GM21526 (cell line): ENCODE results near the gene NOL4L.

Experiments used
- ATAC-seq: cut with Tn5 transposase; IDR thresholded peaks from one replicate; pipeline ENCODE4 v1.9.1; 2021; ENCODE audit warnings: moderate library complexity; ENCODE audit not compliant: unreplicated experiment, low FRiP score

The NOL4L gene

GRCh38 chr20:32449890-32450401, 135.2 kb downstream of the NOL4L start:
- no peak for ATAC-seq

- no peak for ATAC-seq
Measured at GRCh38 chr20:32449057-32449889, 135.9 kb downstream of the NOL4L start.

DNA sequence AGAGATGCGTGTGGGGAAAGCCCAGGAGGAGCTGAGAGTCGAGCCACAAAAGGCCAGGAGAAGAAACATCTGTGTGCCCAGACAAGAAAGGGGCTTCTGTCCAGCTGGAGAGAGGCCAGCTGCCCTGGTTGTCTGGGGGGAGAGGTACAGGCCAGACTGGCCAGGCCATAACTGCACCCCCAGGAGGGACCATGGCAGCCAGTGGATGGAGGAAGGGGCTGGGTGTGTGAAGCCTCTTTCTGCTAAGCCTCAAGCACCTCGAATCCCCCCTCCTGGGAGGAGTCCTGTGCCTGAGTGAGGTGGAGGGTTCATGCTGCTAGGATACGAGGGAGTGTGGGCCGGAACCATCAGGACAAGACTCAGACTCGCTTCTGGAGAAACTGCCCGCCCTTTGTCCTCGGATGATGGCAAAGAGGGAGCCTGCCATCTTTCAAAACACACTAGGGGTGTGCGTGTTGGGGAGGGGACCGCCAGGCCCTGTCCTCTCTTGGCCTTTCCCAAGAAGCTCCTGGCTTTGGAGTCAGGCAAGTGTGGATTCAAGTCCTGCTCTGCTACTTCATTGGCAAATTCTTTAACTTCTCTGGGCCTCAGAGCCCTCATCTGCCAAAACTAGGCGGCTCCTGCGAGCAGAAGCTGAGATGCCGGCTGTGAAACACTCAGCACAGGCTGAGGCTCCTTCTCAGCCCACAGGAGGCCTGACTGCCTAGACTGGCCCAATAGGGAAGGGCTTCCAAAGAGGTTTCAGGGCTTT, 136.7 kb downstream of the NOL4L start:
- ATAC-seq: no peak

DNA sequence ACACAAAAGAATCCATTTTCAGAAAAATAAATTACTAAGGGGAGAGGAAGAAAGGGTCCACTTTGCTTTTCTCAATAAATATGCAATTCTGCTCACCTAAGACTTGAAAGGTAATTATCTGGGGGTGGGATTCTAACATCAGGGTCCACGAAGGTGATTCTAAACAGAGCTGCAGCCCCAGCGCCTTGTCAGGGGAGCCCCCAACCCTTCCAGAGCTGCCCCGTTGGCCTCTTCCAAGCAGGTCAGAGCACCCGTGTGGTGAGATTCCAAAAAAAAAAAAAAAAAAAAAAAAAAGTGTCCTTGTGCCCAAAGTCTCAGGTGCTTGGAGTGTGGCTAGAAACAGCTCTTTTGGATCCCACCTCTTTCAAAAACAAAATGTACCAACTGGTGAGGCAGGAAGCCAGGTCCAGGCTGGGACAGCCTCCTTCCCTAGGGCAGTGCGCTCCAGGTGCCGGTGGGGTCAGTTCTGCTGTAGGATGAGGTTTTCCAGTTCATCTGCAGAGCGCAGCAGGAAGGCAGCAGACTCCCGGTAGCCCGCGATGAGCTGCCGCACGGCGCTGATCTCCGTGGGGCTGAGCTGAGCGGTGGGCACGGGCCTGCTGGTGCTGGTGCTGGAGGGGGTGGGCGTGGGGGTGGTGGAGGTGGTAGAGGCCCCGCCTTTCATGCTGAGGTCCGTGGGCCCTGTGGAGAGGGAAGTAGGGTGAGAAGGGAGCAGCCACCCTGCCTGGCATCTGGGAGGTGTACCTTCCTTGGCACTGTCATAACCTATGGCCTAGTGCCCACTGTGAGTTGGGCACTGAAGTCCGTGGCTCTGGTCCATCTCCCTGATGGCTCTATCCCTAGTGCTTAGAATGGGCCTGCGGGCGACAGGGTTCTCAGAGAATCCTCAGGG, 137.8 kb downstream of the NOL4L start:
- no peak for ATAC-seq

DNA sequence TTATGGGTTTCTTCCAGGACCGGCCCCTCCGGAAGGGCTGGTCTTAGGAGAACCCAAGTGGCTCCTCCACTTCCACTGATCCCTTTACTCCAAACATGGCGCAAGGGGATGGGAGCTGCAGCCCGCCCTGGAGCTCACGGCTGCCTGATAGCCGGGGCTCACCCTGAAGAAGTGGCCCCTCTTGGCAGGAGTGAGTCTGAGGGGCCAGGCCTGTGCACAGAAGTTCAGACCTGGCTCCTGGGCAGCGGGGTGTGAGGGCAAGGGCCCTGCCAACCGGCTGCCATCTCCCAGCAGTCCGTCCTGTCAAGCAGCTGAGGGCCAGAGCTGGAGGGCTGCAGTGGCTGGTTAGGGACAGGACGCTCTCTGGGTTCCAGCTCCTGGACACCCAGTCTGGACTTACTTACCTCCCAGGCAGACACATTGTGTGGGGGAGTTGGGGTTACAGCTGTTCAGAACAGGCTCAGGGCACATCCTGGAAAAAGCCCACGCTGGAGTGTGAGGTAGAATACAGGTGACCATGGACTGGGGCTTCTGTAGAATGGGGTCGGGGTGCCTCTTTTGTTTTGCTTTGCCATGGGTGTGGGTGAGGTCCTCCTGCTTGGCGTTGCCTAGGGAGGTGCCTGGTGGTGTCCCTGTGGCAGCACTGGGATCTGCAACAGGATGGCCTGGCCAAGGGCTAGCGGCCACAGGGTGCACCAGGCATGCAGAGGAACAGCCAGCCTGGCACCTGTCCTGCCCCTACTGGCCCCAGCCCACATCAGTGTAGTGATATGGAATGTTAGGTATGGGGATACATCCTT, 138.6 kb downstream of the NOL4L start:
- ATAC-seq: no peak

DNA sequence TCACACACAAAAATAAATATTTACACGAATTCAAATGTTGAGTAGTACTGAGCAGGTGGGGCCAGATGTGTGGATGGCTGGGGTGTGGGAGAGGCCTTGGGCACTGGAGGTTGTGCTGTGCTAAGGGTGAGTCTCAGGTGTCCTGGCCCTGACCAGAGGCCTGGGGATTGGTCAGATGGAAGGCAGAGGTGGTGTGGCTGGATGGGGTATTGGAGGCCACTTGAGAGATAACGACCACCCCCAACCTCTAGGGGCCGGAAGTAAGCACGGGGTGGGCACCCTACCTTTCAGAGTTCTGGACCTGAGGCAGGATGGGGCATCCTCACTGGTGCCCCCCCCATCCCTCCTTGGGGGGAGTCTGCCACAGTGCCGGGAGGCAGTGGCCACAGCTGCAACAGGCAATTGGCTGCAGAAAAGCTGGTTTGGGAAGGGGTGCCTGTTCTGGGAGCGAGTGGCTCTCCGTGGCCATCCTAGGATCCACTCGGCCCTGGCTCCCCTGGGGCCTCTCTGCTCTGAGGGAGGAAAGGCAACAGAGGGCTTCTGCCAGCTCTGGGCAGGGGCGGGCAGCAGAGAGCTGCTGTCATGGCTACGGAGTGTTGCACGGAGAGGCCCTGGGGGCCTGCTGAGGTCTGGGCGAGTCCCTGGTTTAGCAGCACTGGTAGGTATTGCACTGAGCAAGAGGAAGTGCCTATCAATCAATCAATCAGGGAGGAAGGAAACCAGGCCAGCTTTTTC, 139.4 kb downstream of the NOL4L start:
- ATAC-seq: no peak

GRCh38 chr20:32444474-32445220, 140.5 kb downstream of the NOL4L start:
- no peak for ATAC-seq

GRCh38 chr20:32443386-32443974, 141.7 kb downstream of the NOL4L start:
- ATAC-seq: no peak

DNA sequence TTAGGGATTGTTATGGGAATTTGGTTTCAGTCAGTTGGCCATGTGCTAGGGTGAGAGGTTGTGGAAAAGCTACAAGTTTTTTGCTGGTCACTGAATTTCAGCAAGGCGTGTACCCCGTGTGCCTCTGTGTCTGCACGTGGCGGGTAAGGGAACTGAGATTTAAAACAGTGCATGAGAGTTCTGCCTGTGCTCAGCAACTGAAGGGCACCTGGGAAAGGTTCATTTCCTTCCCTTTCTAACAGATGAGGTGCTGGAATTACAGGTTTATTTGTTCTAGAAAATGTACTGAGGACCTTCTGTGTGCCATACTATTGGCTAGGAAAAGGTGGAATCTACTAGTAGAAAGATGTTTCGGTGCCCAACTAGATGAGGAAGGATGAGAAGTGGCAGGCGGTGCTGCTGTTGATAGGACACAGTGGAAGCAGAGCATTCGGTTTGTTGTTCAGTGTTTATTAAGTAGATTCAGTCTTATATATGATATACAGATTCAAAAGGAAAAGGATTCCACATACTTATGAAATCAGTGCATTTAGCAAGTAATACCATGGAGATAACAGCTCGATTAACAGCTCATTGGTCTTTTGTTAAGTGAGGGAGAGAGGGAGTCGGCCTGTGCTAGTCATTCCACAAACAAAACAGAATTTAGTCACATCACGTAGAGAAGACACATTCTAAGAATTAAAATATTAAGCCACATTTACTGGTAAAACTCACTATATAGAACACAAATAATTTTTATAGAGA, 142.3 kb downstream of the NOL4L start:
- ATAC-seq: no peak

DNA sequence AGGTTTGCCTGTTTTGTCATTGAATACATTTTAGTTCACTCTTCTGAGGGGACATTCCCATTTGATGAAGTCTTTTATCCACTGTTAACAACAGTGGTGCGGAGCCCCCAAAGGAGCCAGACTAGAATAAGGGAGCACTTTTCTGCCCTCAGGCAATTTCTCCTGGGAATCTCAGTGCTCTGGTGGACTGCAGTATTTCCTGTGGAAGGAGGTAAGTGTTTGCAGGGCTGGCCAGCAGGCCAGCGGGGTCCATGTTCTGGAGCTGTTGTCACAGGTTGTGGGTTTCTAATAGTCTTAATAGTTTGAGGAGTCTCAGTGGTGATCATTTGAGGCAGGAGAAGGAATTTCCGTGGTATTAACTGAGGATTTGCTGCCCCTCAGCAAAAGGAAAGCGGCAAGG, 143.5 kb downstream of the NOL4L start:
- no peak for ATAC-seq

DNA sequence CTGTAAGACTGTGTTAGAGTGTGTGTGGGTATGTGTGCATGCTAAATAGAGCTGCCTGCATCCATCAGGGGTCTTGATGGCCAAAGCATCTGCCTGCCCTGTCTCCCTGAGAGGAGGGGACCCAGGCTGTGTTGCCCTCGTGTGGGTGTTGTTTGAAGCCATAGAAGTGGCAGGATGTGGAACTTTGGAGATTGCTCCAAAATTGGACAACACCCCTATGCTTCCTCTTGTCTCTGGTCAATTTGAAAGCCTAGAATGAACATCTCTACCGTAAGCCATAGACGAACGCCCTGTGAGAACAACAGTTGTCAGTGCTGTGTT, 144.4 kb downstream of the NOL4L start:
- ATAC-seq: no peak

DNA sequence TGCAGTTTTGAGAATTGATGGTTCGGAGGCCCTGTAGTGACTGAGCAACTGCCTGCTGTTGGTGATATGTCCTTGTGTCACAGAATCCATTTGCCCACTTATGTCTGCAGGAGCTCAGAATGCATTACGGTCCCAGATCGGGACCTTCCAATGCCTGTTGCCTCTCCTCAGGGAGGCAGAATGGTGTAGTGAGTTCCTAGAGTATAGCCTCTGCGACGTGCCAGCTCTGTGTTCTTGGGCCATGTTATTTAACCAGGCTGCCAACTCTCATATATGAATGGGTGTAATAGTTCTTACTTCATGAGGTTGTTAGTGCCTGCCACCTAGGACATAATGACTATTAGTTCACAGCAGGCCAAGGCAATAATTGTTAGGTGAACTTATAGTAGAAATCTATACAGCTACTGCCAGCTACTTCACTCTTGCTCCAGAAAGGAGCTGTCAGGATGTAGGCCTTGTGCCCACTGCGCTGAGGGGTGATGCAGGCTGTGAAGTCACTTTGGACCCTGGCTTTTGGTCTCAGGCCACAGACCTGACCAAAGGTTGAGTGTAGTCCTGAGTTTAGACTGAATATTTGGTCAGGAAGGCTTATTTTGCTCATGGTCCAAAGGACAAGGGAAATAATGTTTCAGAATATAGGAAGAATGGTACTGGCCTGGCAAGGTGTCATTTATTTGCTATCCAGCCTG, 144.9 kb downstream of the NOL4L start:
- ATAC-seq: no peak

DNA sequence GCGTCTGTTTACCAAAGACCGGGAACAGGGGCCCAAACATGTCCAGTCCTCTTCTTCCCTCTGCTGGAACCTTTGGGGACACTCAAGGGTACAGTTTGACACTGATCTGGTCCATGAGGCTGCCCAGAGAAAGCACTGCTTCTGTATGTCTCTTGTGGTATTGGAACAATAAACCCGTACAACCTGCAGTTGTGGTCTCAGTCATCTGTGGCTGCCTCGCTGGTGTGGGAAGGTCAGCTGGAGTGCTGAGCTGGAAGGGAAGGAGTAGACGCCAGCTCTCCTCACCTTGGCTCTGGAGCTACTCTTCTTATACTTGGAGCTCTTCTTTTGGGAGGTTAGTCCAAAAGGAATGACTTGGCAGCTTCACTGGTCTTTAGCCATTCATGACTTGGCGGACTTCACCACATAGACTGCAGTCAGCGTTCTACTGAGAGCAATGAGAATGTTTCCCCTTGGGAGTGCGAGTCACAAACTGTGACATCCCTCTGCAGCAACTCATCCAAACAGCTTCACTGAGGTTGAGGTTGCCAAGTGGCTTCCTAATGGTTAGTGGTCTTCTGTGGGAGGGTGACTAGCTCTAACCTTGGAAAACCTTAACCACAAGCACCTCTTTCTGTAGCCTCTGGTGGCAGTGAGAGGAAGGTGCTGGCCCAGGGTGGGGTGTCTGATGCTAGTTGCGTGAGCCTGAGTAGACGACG, 145.9 kb downstream of the NOL4L start:
- ATAC-seq: no peak

DNA sequence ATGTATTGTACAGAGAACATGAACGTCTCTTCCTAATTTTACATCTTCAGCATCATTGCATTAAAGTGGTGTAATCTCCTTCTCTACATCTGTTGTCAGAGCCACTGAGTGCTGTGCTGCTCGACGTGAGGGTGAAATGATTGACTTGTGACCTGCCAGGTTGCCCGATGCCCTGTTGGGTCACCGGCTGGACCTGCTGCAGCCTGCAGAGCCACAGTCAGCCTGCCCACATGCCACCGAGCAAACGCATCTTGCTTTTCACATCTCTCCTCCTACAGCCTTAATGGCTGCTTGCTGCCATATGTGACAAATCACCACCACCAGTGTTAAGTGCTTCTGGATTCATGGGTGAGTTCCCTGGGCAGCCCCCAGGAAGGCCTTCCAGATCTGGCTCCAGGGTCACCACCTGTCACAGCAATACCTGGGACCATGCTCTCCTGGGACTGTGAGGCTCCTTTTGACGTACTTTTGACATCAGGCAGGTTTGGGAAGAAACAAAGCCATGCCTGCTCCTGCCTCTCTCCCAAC, 146.7 kb downstream of the NOL4L start:
- no peak for ATAC-seq

- ATAC-seq: no peak
Measured at GRCh38 chr20:32437391-32438074, 147.6 kb downstream of the NOL4L start.

DNA sequence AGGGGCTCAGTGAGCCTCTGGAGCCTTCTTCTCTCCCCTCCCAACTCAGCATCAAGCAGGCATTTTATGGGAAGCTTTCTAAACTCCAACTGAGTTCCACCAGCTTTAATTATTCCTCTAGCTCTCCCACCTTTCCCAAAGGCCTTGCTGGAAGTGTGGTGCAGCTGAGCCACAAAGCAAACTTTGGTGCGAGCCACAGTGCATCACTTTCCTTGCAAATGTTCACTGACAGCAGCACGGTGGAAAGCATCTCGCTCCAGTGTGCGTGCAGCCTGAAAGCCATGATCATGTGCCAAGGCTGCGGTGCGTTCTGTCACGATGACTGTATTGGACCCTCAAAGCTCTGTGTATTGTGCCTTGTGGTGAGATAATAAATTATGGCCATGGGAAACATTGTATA, 148.2 kb downstream of the NOL4L start:
- ATAC-seq: no peak
